B cell (primary cell): Measurements from ENCODE around the gene HMCN1. TPM values are rescaled to one million over a fixed set of nuclear protein-coding genes. Genes with fewer than 3 reads are reported as not detected.

Experiments used
- ATAC-seq: fragments of 200-7000 bp; cut with Tn5 transposase; one replicate; pipeline ENCODE4 v1.10.0; 2021; ENCODE audit warnings: low read depth, mild to moderate bottlenecking, moderate number of reproducible peaks, moderate library complexity
- CTCF ChIA-PET: fragments of 350-600 bp; sonication (Branson Sonifier 250); formaldehyde crosslinking; loops from one replicate; lab custom pipeline; 2021; ENCODE audit warnings: antibody characterized with exemption, inconsistent platforms; lab: Charles Lee
- POLR2A ChIA-PET: fragments of 350-600 bp; sonication (Branson Sonifier 250); formaldehyde crosslinking; loops from one replicate; lab custom pipeline; 2021; ENCODE audit warnings: antibody characterized with exemption; lab: Charles Lee
- DNase-seq: peaks from one replicate; pipeline ENCODE4 v3.0.0; 2013
- H2AFZ ChIP-seq: 2 replicates; pipeline ENCODE4 v1.6.1; 2012; ENCODE audit warnings: mild to moderate bottlenecking, low read depth, low read length; ENCODE audit not compliant: insufficient read depth, poor library complexity, severe bottlenecking
- H3K27ac ChIP-seq, 2 donors: 1 replicate in 1 of 2; 2 replicates in 1 of 2; pipeline ENCODE4 v1.5.1; 2012 to 2013; ENCODE audit warnings: low read length in 2 of 2, mild to moderate bottlenecking in 2 of 2, moderate library complexity in 1 of 2
- H3K27me3 ChIP-seq, 4 experiments: fragments of 200-600 bp in 1 of 4; sonication (generic) in 1 of 4; replicated peaks in 1 of 4; 1 replicate in 2 of 4; 2 replicates in 2 of 4; pipeline versions ENCODE4 v1.6.1 to v1.7.0; 2013 to 2016; ENCODE audit warnings: low read length in 3 of 4, mild to moderate bottlenecking in 2 of 4, mixed read lengths in 1 of 4, moderate library complexity in 1 of 4; ENCODE audit not compliant: insufficient read depth in 4 of 4, control insufficient read depth in 3 of 4; ENCODE audit errors: control extremely low read depth in 1 of 4
- H3K36me3 ChIP-seq, 2 experiments: replicated peaks in 1 of 2; 1 replicate in 1 of 2; 2 replicates in 1 of 2; pipeline versions ENCODE4 v1.6.1 to v1.7.1; 2013; ENCODE audit warnings: low read length in 1 of 2; ENCODE audit not compliant: insufficient read depth in 2 of 2, control insufficient read depth in 1 of 2; ENCODE audit errors: control extremely low read depth in 1 of 2, extremely low read depth in 1 of 2
- H3K4me1 ChIP-seq, 2 donors: fragments of 200-600 bp in 1 of 2; sonication (generic) in 1 of 2; 1 replicate in 1 of 2; 2 replicates in 1 of 2; pipeline versions ENCODE4 v1.5.1 to v1.6.1; 2013 to 2017; ENCODE audit warnings: low read length in 2 of 2; ENCODE audit not compliant: control insufficient read depth in 2 of 2, insufficient read depth in 2 of 2
- H3K4me2 ChIP-seq: replicated peaks from 2 replicates; pipeline ENCODE3; 2012; ENCODE audit warnings: mild to moderate bottlenecking, low read depth, low read length; ENCODE audit not compliant: poor library complexity, severe bottlenecking
- H3K4me3 ChIP-seq, 5 experiments: fragments of 200-600 bp in 1 of 5; sonication (generic) in 1 of 5; 1 replicate in 3 of 5; 2 replicates in 2 of 5; pipeline versions ENCODE4 v1.5.1 to v1.7.0; 2011 to 2016; ENCODE audit warnings: low read length in 4 of 5, mild to moderate bottlenecking in 4 of 5, low read depth in 2 of 5, control low read depth in 1 of 5, moderate library complexity in 1 of 5; ENCODE audit not compliant: insufficient read depth in 1 of 5; ENCODE audit errors: control extremely low read depth in 1 of 5, extremely low read depth in 1 of 5
- H3K79me2 ChIP-seq: fragments of 200-600 bp; sonication (generic); one replicate; pipeline ENCODE4 v1.6.0; 2016; ENCODE audit warnings: low read length; ENCODE audit not compliant: control insufficient read depth, insufficient read depth
- H3K9ac ChIP-seq: fragments of 200-600 bp; sonication (generic); 2 replicates; pipeline ENCODE4 v1.6.1; 2017; ENCODE audit warnings: mild to moderate bottlenecking, low read length, moderate library complexity
- H3K9me3 ChIP-seq, 3 donors: one replicate each; pipeline versions ENCODE4 v1.6.1 to v1.7.1; 2013; ENCODE audit warnings: low read length in 2 of 3; ENCODE audit not compliant: control insufficient read depth in 2 of 3, insufficient read depth in 1 of 3; ENCODE audit errors: control extremely low read depth in 1 of 3
- H4K20me1 ChIP-seq: 2 replicates; pipeline ENCODE4 v1.6.0; 2012; ENCODE audit warnings: mild to moderate bottlenecking, low read length; ENCODE audit not compliant: insufficient read depth, control insufficient read depth, poor library complexity, severe bottlenecking
- H3K27ac Mint-ChIP-seq: one replicate; pipeline ENCODE4 v1.8.0; 2021; ENCODE audit warnings: mixed read lengths
- H3K27me3 Mint-ChIP-seq: one replicate; pipeline ENCODE4 v1.8.0; 2021; ENCODE audit warnings: mixed read lengths
- H3K4me1 Mint-ChIP-seq: one replicate; pipeline ENCODE4 v1.8.0; 2021; ENCODE audit warnings: mixed read lengths
- H3K4me3 Mint-ChIP-seq: one replicate; pipeline ENCODE4 v1.8.0; 2021; ENCODE audit warnings: mixed read lengths
- H3K9me3 Mint-ChIP-seq: one replicate; pipeline ENCODE4 v1.8.0; 2022; ENCODE audit warnings: mixed read lengths; ENCODE audit not compliant: insufficient read depth
- EZH2 ChIP-seq: IDR thresholded peaks from 2 replicates; pipeline ENCODE4 v1.6.1; 2012; ENCODE audit warnings: borderline replicate concordance, low read depth, mild to moderate bottlenecking, moderate library complexity, low read length; ENCODE audit not compliant: insufficient read depth, poor library complexity, severe bottlenecking
- WGBS: methylation state at CpG from one replicate; pipeline ENCODE4 v1.1.5; 2013; ENCODE audit warnings: missing lambda C conversion rate; ENCODE audit not compliant: insufficient coverage; 5-methylcytosine and 5-hydroxymethylcytosine counted together
- intact Hi-C: fragments of 100-400 bp; cut with micrococcal nuclease; formaldehyde crosslinking; loops from one replicate; pipeline ENCODE4 v1.10.0; 2022
- polyA plus RNA-seq: library from polyadenylated mRNA; depleted of rRNA; stranded (reverse); fragments of >200 nt; gene quantifications from 2 replicates; pipeline ENCODE4 v1.2.3, GENCODE V29; 2012
- total RNA-seq, 2 donors: library from RNA; stranded (reverse); fragments of 120-200 nt in 1 of 2; gene quantifications; 1 replicate in 1 of 2; 2 replicates in 1 of 2; pipeline versions ENCODE4 v1.2.3 to v1.2.4, GENCODE V29; 2013 to 2022
- TF ChIP-seq, protein P1 (sequence below): fragments of 200-600 bp; IDR thresholded peaks from one replicate; pipeline ENCODE4 v1.8.0; 2022; ENCODE audit warnings: antibody characterized with exemption, mild to moderate bottlenecking

Gene HMCN1
- total and polyA plus RNA-seq, 2 donors (not counting 1 experiment from before 2014, with no cell fraction given): not detected

DNA sequence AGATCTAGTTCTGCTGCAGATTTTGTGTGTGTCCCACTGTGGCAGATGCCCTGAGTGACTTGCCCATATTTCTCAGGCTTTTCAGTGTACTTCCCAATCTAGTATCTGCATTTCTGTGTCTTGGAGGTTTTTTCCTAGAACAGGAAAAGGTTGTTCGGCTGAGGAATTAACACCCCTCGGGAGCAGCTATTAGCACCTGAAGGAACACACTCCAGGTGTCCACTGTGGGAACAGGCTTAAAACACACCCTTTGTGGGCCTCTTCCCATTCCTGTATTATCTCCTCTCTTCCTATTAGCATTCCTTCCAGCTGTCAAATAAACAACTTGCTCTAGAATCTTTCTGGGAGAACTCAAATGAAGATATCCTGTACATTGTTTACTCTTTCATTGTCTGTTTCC, 178.3 kb downstream of the HMCN1 start:
- intact Hi-C loops: no loop called here
- H2AFZ ChIP-seq: no peak overlapping the region
- H3K27ac Mint-ChIP-seq: no peak overlapping the region
- CTCF ChIA-PET: no interaction called here
- H3K9me3 Mint-ChIP-seq: no peaks in the 10 kb centered on the region
- no peak overlapping the region for H3K4me3 Mint-ChIP-seq
- no peaks in the 10 kb centered on the region for H3K27me3 Mint-ChIP-seq
- no peaks in the 10 kb centered on the region for H3K27me3 ChIP-seq
- POLR2A ChIA-PET: no interaction called here
- WGBS: 83% methylated on average over 2 of the region's 2 CpGs
- H4K20me1 ChIP-seq: no peaks in the 10 kb centered on the region
- no peaks in the 10 kb centered on the region for H3K79me2 ChIP-seq
- no peaks in the 10 kb centered on the region for H3K4me1 Mint-ChIP-seq
- H3K36me3 ChIP-seq: no peaks in the 10 kb centered on the region
- H3K9me3 ChIP-seq: no peaks in the 10 kb centered on the region
- TF ChIP-seq, protein P1, sequence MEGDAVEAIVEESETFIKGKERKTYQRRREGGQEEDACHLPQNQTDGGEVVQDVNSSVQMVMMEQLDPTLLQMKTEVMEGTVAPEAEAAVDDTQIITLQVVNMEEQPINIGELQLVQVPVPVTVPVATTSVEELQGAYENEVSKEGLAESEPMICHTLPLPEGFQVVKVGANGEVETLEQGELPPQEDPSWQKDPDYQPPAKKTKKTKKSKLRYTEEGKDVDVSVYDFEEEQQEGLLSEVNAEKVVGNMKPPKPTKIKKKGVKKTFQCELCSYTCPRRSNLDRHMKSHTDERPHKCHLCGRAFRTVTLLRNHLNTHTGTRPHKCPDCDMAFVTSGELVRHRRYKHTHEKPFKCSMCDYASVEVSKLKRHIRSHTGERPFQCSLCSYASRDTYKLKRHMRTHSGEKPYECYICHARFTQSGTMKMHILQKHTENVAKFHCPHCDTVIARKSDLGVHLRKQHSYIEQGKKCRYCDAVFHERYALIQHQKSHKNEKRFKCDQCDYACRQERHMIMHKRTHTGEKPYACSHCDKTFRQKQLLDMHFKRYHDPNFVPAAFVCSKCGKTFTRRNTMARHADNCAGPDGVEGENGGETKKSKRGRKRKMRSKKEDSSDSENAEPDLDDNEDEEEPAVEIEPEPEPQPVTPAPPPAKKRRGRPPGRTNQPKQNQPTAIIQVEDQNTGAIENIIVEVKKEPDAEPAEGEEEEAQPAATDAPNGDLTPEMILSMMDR: no peak
- TF ChIP-seq EZH2: no peak
- no peak overlapping the region for H3K9ac ChIP-seq
- DNase-seq (no peak), ATAC-seq (no peak)
- H3K27ac ChIP-seq: no peak overlapping the region
- H3K4me3 ChIP-seq: no peak overlapping the region
- no peak overlapping the region for H3K4me2 ChIP-seq
- H3K4me1 ChIP-seq: no peaks in the 10 kb centered on the region

DNA sequence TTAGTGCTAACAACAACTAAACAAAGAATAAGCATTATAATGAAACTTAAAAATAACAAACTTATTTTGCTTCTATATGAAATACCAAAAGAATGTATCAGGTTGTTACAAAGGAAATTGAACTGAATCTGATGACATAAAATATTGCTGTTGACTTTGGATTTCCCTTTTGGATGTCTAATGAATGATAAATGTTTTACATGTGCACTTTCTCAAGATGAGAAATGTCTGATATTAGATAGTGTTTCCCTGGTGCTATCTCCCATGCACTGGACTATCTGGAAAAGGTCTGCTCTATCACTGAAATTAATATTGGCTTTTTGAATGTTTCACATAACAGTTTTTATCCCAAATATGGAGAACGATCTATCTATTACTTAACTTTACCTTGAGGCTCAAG, 179.9 kb downstream of the HMCN1 start:
- H3K4me3 Mint-ChIP-seq: no peak overlapping the region
- CTCF ChIA-PET: no interaction called here
- ATAC-seq: no peak

More for the DNA sequence above, 179.9 kb downstream of the HMCN1 start:
- POLR2A ChIA-PET: no interaction called here
- Histone ChIP-seq H3K4me1 (no peaks in the 10 kb centered on the region), H2AFZ (no peak overlapping the region), H3K4me3 (no peak overlapping the region), H3K9me3 (no peaks in the 10 kb centered on the region), H4K20me1 (no peaks in the 10 kb centered on the region), H3K9ac (no peak overlapping the region), H3K27me3 (no peaks in the 10 kb centered on the region), H3K36me3 (no peaks in the 10 kb centered on the region), H3K79me2 (no peaks in the 10 kb centered on the region), H3K4me2 (no peak overlapping the region), H3K27ac (no peak overlapping the region)
- 100% methylated on average over 1 of the region's 1 CpG for WGBS
- no peak overlapping the region for H3K27ac Mint-ChIP-seq
- no peaks in the 10 kb centered on the region for H3K27me3 Mint-ChIP-seq
- H3K4me1 Mint-ChIP-seq: no peaks in the 10 kb centered on the region
- no peak for DNase-seq
- intact Hi-C loops: no loop called here
- TF ChIP-seq EZH2: no peak
- TF ChIP-seq, protein P1: no peak
- no peaks in the 10 kb centered on the region for H3K9me3 Mint-ChIP-seq
